ENCODE measurements around the gene TRPC4.
A peak's percentile ranks its signal among the peaks of the same experiment; 100 is the strongest.

Gene TRPC4

GRCh38 chr13:37884674-37885073, 15.1 kb upstream of the TRPC4 start:
- Histone ChIP-seq H3K9me3 (ENCODE audit: control insufficient read depth, insufficient read depth, low read length) (no peaks in the 10 kb centered on the region), H3K36me3 (ENCODE audit: control insufficient read depth, insufficient read depth, low read length) (no peaks in the 10 kb centered on the region), H3K9ac (ENCODE audit: low read depth, low read length) (no peak overlapping the region), H3K4me3 (ENCODE audit: low read depth, low read length) (no peak overlapping the region), H3K27me3 (ENCODE audit: control insufficient read depth, insufficient read depth, low read length) (no peaks in the 10 kb centered on the region), H3K4me1 (ENCODE audit: control insufficient read depth, insufficient read depth, low read length) (no peaks in the 10 kb centered on the region)

DNA sequence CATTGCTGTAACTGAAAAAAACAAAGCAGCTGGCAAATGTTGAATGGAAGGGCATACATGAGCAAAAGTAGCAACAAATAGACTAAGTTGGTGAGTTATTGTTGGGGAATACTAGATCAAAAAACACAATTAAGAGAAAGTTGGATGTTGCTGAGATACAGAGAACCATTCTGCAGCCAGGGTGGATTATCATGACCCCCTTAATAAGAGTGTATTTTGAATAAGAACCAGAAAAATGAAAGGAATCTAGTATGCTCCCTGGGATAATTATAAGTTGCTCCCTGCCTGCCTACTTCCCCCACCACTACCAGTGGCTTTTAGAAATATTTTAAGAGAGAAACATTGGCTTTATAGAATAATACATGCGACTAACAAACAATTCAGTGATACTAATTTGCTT, 14.5 kb upstream of the TRPC4 start:
- Histone ChIP-seq H3K4me1 (ENCODE audit: control insufficient read depth, insufficient read depth, low read length) (no peaks in the 10 kb centered on the region), H3K4me3 (ENCODE audit: low read depth, low read length) (no peak overlapping the region), H3K27me3 (ENCODE audit: control insufficient read depth, insufficient read depth, low read length) (no peaks in the 10 kb centered on the region), H3K36me3 (ENCODE audit: control insufficient read depth, insufficient read depth, low read length) (no peaks in the 10 kb centered on the region), H3K9ac (ENCODE audit: low read depth, low read length) (no peak overlapping the region), H3K9me3 (ENCODE audit: control insufficient read depth, insufficient read depth, low read length) (no peaks in the 10 kb centered on the region)

DNA sequence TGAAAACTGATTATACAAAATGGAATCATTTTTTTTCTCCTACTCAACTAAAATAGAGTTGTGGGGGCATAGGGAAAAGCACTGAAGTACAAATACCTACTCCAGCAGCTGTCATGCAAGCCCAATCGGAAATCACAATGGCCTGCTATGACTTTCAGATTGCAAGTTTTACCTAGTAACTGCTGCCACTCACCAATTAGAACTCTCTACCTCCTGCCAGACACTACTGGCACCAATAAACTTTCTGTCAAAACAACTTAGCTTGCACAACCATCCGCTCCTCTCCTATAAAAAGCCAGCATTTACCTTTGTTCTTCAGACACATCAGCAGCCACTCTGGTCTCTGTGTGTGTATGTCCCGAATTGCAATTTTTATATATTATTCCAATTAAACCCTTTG, 9.3 kb upstream of the TRPC4 start:
- no peaks in the 10 kb centered on the region for H3K27me3 ChIP-seq (ENCODE audit: control insufficient read depth, insufficient read depth, low read length)
- H3K36me3 ChIP-seq (ENCODE audit: control insufficient read depth, insufficient read depth, low read length): no peaks in the 10 kb centered on the region
- no peak overlapping the region for H3K9ac ChIP-seq (ENCODE audit: low read depth, low read length)
- H3K4me3 ChIP-seq (ENCODE audit: low read depth, low read length): no peak overlapping the region
- H3K9me3 ChIP-seq (ENCODE audit: control insufficient read depth, insufficient read depth, low read length): no peaks in the 10 kb centered on the region
- no peaks in the 10 kb centered on the region for H3K4me1 ChIP-seq (ENCODE audit: control insufficient read depth, insufficient read depth, low read length)

- Histone ChIP-seq H3K4me3 (ENCODE audit: low read depth, low read length) (no peak overlapping the region), H3K27me3 (ENCODE audit: control insufficient read depth, insufficient read depth, low read length) (no peaks in the 10 kb centered on the region), H3K4me1 (ENCODE audit: control insufficient read depth, insufficient read depth, low read length) (no peaks in the 10 kb centered on the region)
These were observed 8.9 kb upstream of the TRPC4 start for GRCh38 chr13:37878496-37878895.

GRCh38 chr13:37870895-37871550, 1.5 kb upstream of the TRPC4 start:
- Histone ChIP-seq H3K9me3 (ENCODE audit: control insufficient read depth, insufficient read depth, low read length) (no peaks in the 10 kb centered on the region), H3K9ac (ENCODE audit: low read depth, low read length) (no peak overlapping the region), H3K4me3 (ENCODE audit: low read depth, low read length) (peak overlapping the region; percentile 59), H3K27me3 (ENCODE audit: control insufficient read depth, insufficient read depth, low read length) (peaks cover 10% of the 10 kb centered on the region), H3K4me1 (ENCODE audit: control insufficient read depth, insufficient read depth, low read length) (peaks cover 6% of the 10 kb centered on the region), H3K36me3 (ENCODE audit: control insufficient read depth, insufficient read depth, low read length) (no peaks in the 10 kb centered on the region)

More at GRCh38 chr13:37878496-37878895, 8.9 kb upstream of the TRPC4 start:
- H3K9me3 ChIP-seq (ENCODE audit: control insufficient read depth, insufficient read depth, low read length): no peaks in the 10 kb centered on the region
- no peaks in the 10 kb centered on the region for H3K36me3 ChIP-seq (ENCODE audit: control insufficient read depth, insufficient read depth, low read length)
- no peak overlapping the region for H3K9ac ChIP-seq (ENCODE audit: low read depth, low read length)

GRCh38 chr13:37870489-37870845, 895 bp upstream of the TRPC4 start:
- H3K4me3 ChIP-seq (ENCODE audit: low read depth, low read length): peak overlapping the region; percentile 59

GRCh38 chr13:37869506-37869755, 141 bp downstream of the TRPC4 start:
- H3K9me3 ChIP-seq (ENCODE audit: control insufficient read depth, insufficient read depth, low read length): no peaks in the 10 kb centered on the region
- H3K27me3 ChIP-seq (ENCODE audit: control insufficient read depth, insufficient read depth, low read length): peaks cover 10% of the 10 kb centered on the region
- H3K4me1 ChIP-seq (ENCODE audit: control insufficient read depth, insufficient read depth, low read length): peaks cover 6% of the 10 kb centered on the region
- H3K4me3 ChIP-seq (ENCODE audit: low read depth, low read length): peak overlapping the region; percentile 59
- peak overlapping the region; percentile 67 for H3K9ac ChIP-seq (ENCODE audit: low read depth, low read length)
- no peaks in the 10 kb centered on the region for H3K36me3 ChIP-seq (ENCODE audit: control insufficient read depth, insufficient read depth, low read length)

More at GRCh38 chr13:37870489-37870845, 895 bp upstream of the TRPC4 start:
- Histone ChIP-seq H3K9me3 (ENCODE audit: control insufficient read depth, insufficient read depth, low read length) (no peaks in the 10 kb centered on the region), H3K4me1 (ENCODE audit: control insufficient read depth, insufficient read depth, low read length) (peaks cover 6% of the 10 kb centered on the region), H3K9ac (ENCODE audit: low read depth, low read length) (no peak overlapping the region), H3K27me3 (ENCODE audit: control insufficient read depth, insufficient read depth, low read length) (peaks cover 10% of the 10 kb centered on the region), H3K36me3 (ENCODE audit: control insufficient read depth, insufficient read depth, low read length) (no peaks in the 10 kb centered on the region)

GRCh38 chr13:37868691-37869505, 674 bp downstream of the TRPC4 start:
- H3K4me1 ChIP-seq (ENCODE audit: control insufficient read depth, insufficient read depth, low read length): peaks cover 6% of the 10 kb centered on the region
- H3K9ac ChIP-seq (ENCODE audit: low read depth, low read length): peak overlapping the region; percentile 67
- H3K36me3 ChIP-seq (ENCODE audit: control insufficient read depth, insufficient read depth, low read length): no peaks in the 10 kb centered on the region
- peaks cover 10% of the 10 kb centered on the region for H3K27me3 ChIP-seq (ENCODE audit: control insufficient read depth, insufficient read depth, low read length)
- no peaks in the 10 kb centered on the region for H3K9me3 ChIP-seq (ENCODE audit: control insufficient read depth, insufficient read depth, low read length)
- H3K4me3 ChIP-seq (ENCODE audit: low read depth, low read length): peak overlapping the region; percentile 59

GRCh38 chr13:37863708-37864107, 5.9 kb downstream of the TRPC4 start:
- Histone ChIP-seq H3K4me3 (ENCODE audit: low read depth, low read length) (no peak overlapping the region), H3K9ac (ENCODE audit: low read depth, low read length) (no peak overlapping the region), H3K36me3 (ENCODE audit: control insufficient read depth, insufficient read depth, low read length) (no peaks in the 10 kb centered on the region), H3K9me3 (ENCODE audit: control insufficient read depth, insufficient read depth, low read length) (no peaks in the 10 kb centered on the region), H3K27me3 (ENCODE audit: control insufficient read depth, insufficient read depth, low read length) (peaks cover 2% of the 10 kb centered on the region), H3K4me1 (ENCODE audit: control insufficient read depth, insufficient read depth, low read length) (no peaks in the 10 kb centered on the region)

DNA sequence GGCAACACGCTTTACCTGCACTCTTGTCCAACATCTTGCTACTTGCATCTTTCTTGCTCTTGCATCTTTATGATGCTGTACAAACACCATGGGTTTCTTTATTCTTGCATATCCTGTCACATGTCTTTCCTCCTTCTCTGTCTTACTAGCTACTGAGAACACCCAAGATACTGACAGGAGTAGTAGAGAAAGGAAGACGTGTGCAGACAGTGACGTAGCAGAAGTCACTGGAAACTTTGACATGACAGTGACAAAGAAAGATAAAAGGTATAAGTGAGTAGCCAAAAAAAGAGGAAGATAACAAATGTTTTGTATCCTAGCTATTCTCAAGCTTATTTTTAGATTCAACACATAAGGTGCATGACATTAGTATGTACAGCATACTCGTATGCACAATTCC, 34.2 kb downstream of the TRPC4 start:
- Histone ChIP-seq H3K4me3 (ENCODE audit: low read depth, low read length) (no peak overlapping the region), H3K36me3 (ENCODE audit: control insufficient read depth, insufficient read depth, low read length) (peaks cover 2% of the 10 kb centered on the region), H3K9me3 (ENCODE audit: control insufficient read depth, insufficient read depth, low read length) (peaks cover 4% of the 10 kb centered on the region), H3K9ac (ENCODE audit: low read depth, low read length) (no peak overlapping the region), H3K27me3 (ENCODE audit: control insufficient read depth, insufficient read depth, low read length) (no peaks in the 10 kb centered on the region), H3K4me1 (ENCODE audit: control insufficient read depth, insufficient read depth, low read length) (no peaks in the 10 kb centered on the region)

DNA sequence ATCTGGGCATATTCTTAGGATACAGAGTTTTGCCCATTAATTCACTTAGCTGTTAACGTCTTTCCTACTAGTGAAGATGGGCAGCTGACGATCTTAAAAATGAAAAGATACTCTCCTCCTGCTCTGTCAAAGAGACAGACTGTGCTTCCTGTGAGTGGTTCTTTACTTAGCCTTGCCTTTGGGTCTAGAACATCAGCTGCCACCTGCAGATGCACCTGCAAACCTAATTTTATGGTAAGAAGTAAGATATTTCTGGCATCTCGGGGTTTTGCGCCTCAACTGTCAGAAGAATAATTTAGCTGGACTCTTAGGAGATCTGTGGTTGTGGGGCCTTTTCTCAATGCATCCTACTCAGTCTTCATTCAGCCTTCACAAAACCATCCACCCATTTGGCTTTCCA, 36.2 kb downstream of the TRPC4 start:
- Histone ChIP-seq H3K4me1 (ENCODE audit: control insufficient read depth, insufficient read depth, low read length) (no peaks in the 10 kb centered on the region), H3K27me3 (ENCODE audit: control insufficient read depth, insufficient read depth, low read length) (no peaks in the 10 kb centered on the region), H3K36me3 (ENCODE audit: control insufficient read depth, insufficient read depth, low read length) (peaks cover 2% of the 10 kb centered on the region), H3K9me3 (ENCODE audit: control insufficient read depth, insufficient read depth, low read length) (peaks cover 8% of the 10 kb centered on the region), H3K4me3 (ENCODE audit: low read depth, low read length) (no peak overlapping the region), H3K9ac (ENCODE audit: low read depth, low read length) (no peak overlapping the region)

- Histone ChIP-seq H3K9me3 (ENCODE audit: control insufficient read depth, insufficient read depth, low read length) (no peaks in the 10 kb centered on the region), H3K27me3 (ENCODE audit: control insufficient read depth, insufficient read depth, low read length) (no peaks in the 10 kb centered on the region), H3K4me3 (ENCODE audit: low read depth, low read length) (no peak overlapping the region), H3K9ac (ENCODE audit: low read depth, low read length) (no peak overlapping the region), H3K36me3 (ENCODE audit: control insufficient read depth, insufficient read depth, low read length) (no peaks in the 10 kb centered on the region), H3K4me1 (ENCODE audit: control insufficient read depth, insufficient read depth, low read length) (no peaks in the 10 kb centered on the region)
These were observed 53.3 kb downstream of the TRPC4 start for GRCh38 chr13:37816276-37816675.
